ENCODE results near the gene RBM47. TPM values are rescaled to one million over a fixed set of nuclear protein-coding genes. Genes with fewer than 3 reads are reported as not detected.
"Not testable (repeated sequence)": the region's sequence is repeated elsewhere in the genome, so short reads cannot be mapped to it uniquely, and the experiment has no call there.

The RBM47 gene
- total RNA-seq, 1 donor from 2014 or later = 0.12 TPM

GRCh38 chr4:40394236-40394635 is 235.4 kb downstream of the RBM47 start:
- H3K4me3 Mint-ChIP-seq (ENCODE audit: unreplicated experiment) = no peak overlapping the region
- H3K36me3 Mint-ChIP-seq (ENCODE audit: low read depth) = no peaks in the 10 kb centered on the region
- H3K9me3 Mint-ChIP-seq (ENCODE audit: low read depth) = no peaks in the 10 kb centered on the region
- H3K27ac Mint-ChIP-seq (ENCODE audit: unreplicated experiment) = no peak overlapping the region
- no peak for TF ChIP-seq CTCF (IDR thresholded peaks at IDR 0.05)
- H3K4me1 Mint-ChIP-seq (ENCODE audit: low read depth) = peaks cover 9% of the 10 kb centered on the region
- DNase-seq (ENCODE audit: low spot score) = no peak
- H3K27me3 Mint-ChIP-seq (ENCODE audit: low read depth) = peaks cover 2% of the 10 kb centered on the region

GRCh38 chr4:40392241-40392640 is 237.4 kb downstream of the RBM47 start:
- DNase-seq (ENCODE audit: low spot score); H3K27me3 Mint-ChIP-seq (ENCODE audit: low read depth); H3K4me3 Mint-ChIP-seq (ENCODE audit: unreplicated experiment); H3K9me3 Mint-ChIP-seq (ENCODE audit: low read depth); H3K27ac Mint-ChIP-seq (ENCODE audit: unreplicated experiment); H3K36me3 Mint-ChIP-seq (ENCODE audit: low read depth); H3K4me1 Mint-ChIP-seq (ENCODE audit: low read depth): not testable (repeated sequence)

GRCh38 chr4:40389986-40390385 is 239.7 kb downstream of the RBM47 start:
- no peaks in the 10 kb centered on the region for H3K9me3 Mint-ChIP-seq (ENCODE audit: low read depth)
- no peak overlapping the region for H3K27ac Mint-ChIP-seq (ENCODE audit: unreplicated experiment)
- DNase-seq (ENCODE audit: low spot score) = no peak
- no peak for TF ChIP-seq CTCF (IDR thresholded peaks at IDR 0.05)
- H3K4me1 Mint-ChIP-seq (ENCODE audit: low read depth) = no peaks in the 10 kb centered on the region
- H3K4me3 Mint-ChIP-seq (ENCODE audit: unreplicated experiment) = no peak overlapping the region
- no peaks in the 10 kb centered on the region for H3K36me3 Mint-ChIP-seq (ENCODE audit: low read depth)
- peaks cover 11% of the 10 kb centered on the region for H3K27me3 Mint-ChIP-seq (ENCODE audit: low read depth)

GRCh38 chr4:40388239-40388638 is 241.4 kb downstream of the RBM47 start:
- no peak overlapping the region for H3K27ac Mint-ChIP-seq (ENCODE audit: unreplicated experiment)
- TF ChIP-seq CTCF (IDR thresholded peaks at IDR 0.05) = no peak
- no peaks in the 10 kb centered on the region for H3K36me3 Mint-ChIP-seq (ENCODE audit: low read depth)
- H3K9me3 Mint-ChIP-seq (ENCODE audit: low read depth) = no peaks in the 10 kb centered on the region
- peaks cover 12% of the 10 kb centered on the region for H3K27me3 Mint-ChIP-seq (ENCODE audit: low read depth)
- H3K4me1 Mint-ChIP-seq (ENCODE audit: low read depth) = no peaks in the 10 kb centered on the region
- DNase-seq (ENCODE audit: low spot score) = no peak
- H3K4me3 Mint-ChIP-seq (ENCODE audit: unreplicated experiment) = no peak overlapping the region

- H3K4me3 Mint-ChIP-seq (ENCODE audit: unreplicated experiment) = no peak overlapping the region
- DNase-seq (ENCODE audit: low spot score) = no peak
- H3K4me1 Mint-ChIP-seq (ENCODE audit: low read depth) = peaks cover 4% of the 10 kb centered on the region
- H3K36me3 Mint-ChIP-seq (ENCODE audit: low read depth) = no peaks in the 10 kb centered on the region
- H3K9me3 Mint-ChIP-seq (ENCODE audit: low read depth) = no peaks in the 10 kb centered on the region
- no peak for TF ChIP-seq CTCF (IDR thresholded peaks at IDR 0.05)
- no peak overlapping the region for H3K27ac Mint-ChIP-seq (ENCODE audit: unreplicated experiment)
- H3K27me3 Mint-ChIP-seq (ENCODE audit: low read depth) = peaks cover 7% of the 10 kb centered on the region
Observed at GRCh38 chr4:40380647-40381046, 249.0 kb downstream of the RBM47 start.

GRCh38 chr4:40379248-40379647 is 250.4 kb downstream of the RBM47 start:
- Mint-ChIP-seq H3K36me3 (ENCODE audit: low read depth) (no peaks in the 10 kb centered on the region), H3K27me3 (ENCODE audit: low read depth) (no peaks in the 10 kb centered on the region), H3K4me1 (ENCODE audit: low read depth) (peaks cover 4% of the 10 kb centered on the region), H3K9me3 (ENCODE audit: low read depth) (no peaks in the 10 kb centered on the region), H3K27ac (ENCODE audit: unreplicated experiment) (no peak overlapping the region), H3K4me3 (ENCODE audit: unreplicated experiment) (no peak overlapping the region)
- TF ChIP-seq CTCF (IDR thresholded peaks at IDR 0.05) = no peak
- no peak for DNase-seq (ENCODE audit: low spot score)

Data from chondrocyte (in vitro differentiated cells).